HepG2 (cell line): ENCODE results near the gene CDK6. TPM values are rescaled to one million over a fixed set of nuclear protein-coding genes. Genes with fewer than 3 reads are reported as not detected.

Experiments used
- ATAC-seq: fragments of 200-7000 bp; cut with Tn5 transposase; 3 replicates; pipeline ENCODE4 v1.9.1; 2020; ENCODE audit warnings: mild to moderate bottlenecking, moderate library complexity
- BruUV-seq: library from RNA; stranded (reverse); fragments of 400-500 nt; replicated peaks from 2 replicates; lab custom pipeline; 2021; lab: Mats Ljungman, UMichigan
- CTCF ChIA-PET: fragments of 300-600 bp; formaldehyde crosslinking; extraction: SDS; loops from one replicate; lab custom pipeline; 2021; ENCODE audit warnings: low total read pairs, inconsistent platforms, low intra/inter-chr PET ratio; lab: Yijun Ruan, JAX
- POLR2A ChIA-PET: fragments of 350-600 bp; sonication (Branson Sonifier 250); formaldehyde crosslinking; loops from one replicate; lab custom pipeline; 2020; ENCODE audit warnings: antibody characterized with exemption, inconsistent platforms; lab: Yijun Ruan, JAX
- DNase-seq: peaks from one replicate; pipeline ENCODE4 v3.0.0-alpha.2; 2015; ENCODE audit warnings: low spot score
- FAIRE-seq: peaks from 3 replicates; lab custom pipeline; 2011; peaks lifted over from hg19 to GRCh38; lab: Jason Lieb, UNC
- H2AFZ ChIP-seq: one replicate; pipeline ENCODE4 v1.6.1; 2011; ENCODE audit warnings: low read length, inconsistent platforms
- H3K27ac ChIP-seq: fragments of 300-600 bp; 3 replicates; pipeline ENCODE4 v1.8.0; 2011; ENCODE audit warnings: mixed run types, mild to moderate bottlenecking, mixed read lengths, low read length, inconsistent platforms; ENCODE audit not compliant: insufficient read depth; ENCODE audit errors: extremely low read length
- H3K27me3 ChIP-seq, 2 experiments: fragments of 200-600 bp in 1 of 2; 2 replicates in 1 of 2; 3 replicates in 1 of 2; pipeline versions ENCODE4 v1.6.0 to v1.8.0; 2011; ENCODE audit warnings: low read length in 2 of 2, mild to moderate bottlenecking in 2 of 2, moderate library complexity in 2 of 2, inconsistent platforms in 1 of 2; ENCODE audit not compliant: insufficient read depth in 2 of 2, control insufficient read depth in 1 of 2
- H3K36me3 ChIP-seq, 2 experiments: fragments of 200-600 bp in 1 of 2; replicated peaks in 1 of 2; 2 replicates in 1 of 2; 3 replicates in 1 of 2; pipeline versions ENCODE4 v1.5.1 to v1.8.0; 2011; ENCODE audit warnings: low read length in 2 of 2, inconsistent platforms in 1 of 2; ENCODE audit not compliant: insufficient read depth in 2 of 2, control insufficient read depth in 1 of 2
- H3K4me1 ChIP-seq: 2 replicates; pipeline ENCODE4 v1.5.1; 2012; ENCODE audit warnings: low read length, inconsistent platforms; ENCODE audit not compliant: insufficient read depth
- H3K4me2 ChIP-seq: 2 replicates; pipeline ENCODE4 v1.6.0; 2011; ENCODE audit warnings: low read depth, low read length, inconsistent platforms
- H3K4me3 ChIP-seq, 3 experiments: fragments of 200-600 bp in 1 of 3; sonication (generic), shearing (Covaris generic) in 1 of 3; replicated peaks in 1 of 3; 2 replicates each; pipeline ENCODE4 v1.5.1; 2011 to 2016; ENCODE audit warnings: low read length in 3 of 3, inconsistent platforms in 2 of 3, low read depth in 2 of 3, mild to moderate bottlenecking in 2 of 3, control low read depth in 1 of 3, mixed read lengths in 1 of 3; ENCODE audit not compliant: insufficient read depth in 1 of 3
- H3K79me2 ChIP-seq: one replicate; pipeline ENCODE4 v1.6.1; 2011; ENCODE audit warnings: low read length, inconsistent platforms; ENCODE audit not compliant: insufficient read depth
- H3K9ac ChIP-seq: 2 replicates; pipeline ENCODE4 v1.6.0; 2011; ENCODE audit warnings: mild to moderate bottlenecking, low read depth, low read length, inconsistent platforms; ENCODE audit not compliant: insufficient read depth
- H3K9me3 ChIP-seq: 2 replicates; pipeline ENCODE4 v1.5.1; 2012; ENCODE audit warnings: mild to moderate bottlenecking, low read length
- H4K20me1 ChIP-seq: 2 replicates; pipeline ENCODE4 v1.6.0; 2011; ENCODE audit warnings: inconsistent platforms, mild to moderate bottlenecking, low read length, moderate library complexity; ENCODE audit not compliant: insufficient read depth
- CBX5 ChIP-seq: sonication (generic); formaldehyde crosslinking; IDR thresholded peaks from 2 replicates; pipeline ENCODE4 v1.4.0; 2020; ENCODE audit warnings: missing genetic modification reagents, borderline replicate concordance
- CCAR2 ChIP-seq: fragments of 200-400 bp; formaldehyde crosslinking; optimal IDR thresholded peaks from 2 replicates; pipeline ENCODE3; 2018; ENCODE audit warnings: low read depth, mild to moderate bottlenecking, low read length, moderate library complexity
- DMTF1 ChIP-seq: sonication (generic); formaldehyde crosslinking; IDR thresholded peaks from 2 replicates; pipeline ENCODE4 v1.4.0; 2020; ENCODE audit warnings: mild to moderate bottlenecking, missing genetic modification reagents
- DNMT1 ChIP-seq: sonication (generic); formaldehyde crosslinking; IDR thresholded peaks from 2 replicates; pipeline ENCODE4 v1.5.1; 2020; ENCODE audit warnings: mild to moderate bottlenecking, missing genetic modification reagents
- DZIP1 ChIP-seq: sonication (generic); formaldehyde crosslinking; IDR thresholded peaks from 2 replicates; pipeline ENCODE4 v1.5.0; 2020; ENCODE audit warnings: mild to moderate bottlenecking, missing genetic modification reagents
- IKZF1 ChIP-seq: fragments of 450-650 bp; IDR thresholded peaks from 2 replicates; pipeline ENCODE4 v1.7.1; 2016
- KDM2A ChIP-seq: sonication (generic); formaldehyde crosslinking; IDR thresholded peaks from 2 replicates; pipeline ENCODE4 v1.4.0; 2020; ENCODE audit warnings: low read depth, missing genetic modification reagents, borderline replicate concordance
- KLF12 ChIP-seq: sonication (generic); formaldehyde crosslinking; IDR thresholded peaks from 2 replicates; pipeline ENCODE4 v1.4.0; 2020; ENCODE audit warnings: missing genetic modification reagents, borderline replicate concordance
- KLF15 ChIP-seq: sonication (generic); formaldehyde crosslinking; IDR thresholded peaks from 2 replicates; pipeline ENCODE4 v1.8.1; 2023; ENCODE audit warnings: borderline replicate concordance, mild to moderate bottlenecking, inconsistent platforms, missing genetic modification reagents, mixed read lengths
- TFAP4 ChIP-seq: sonication (generic); IDR thresholded peaks from 2 replicates; pipeline ENCODE4 v1.6.1; 2016; ENCODE audit warnings: low read depth, borderline replicate concordance
- ZNF234 ChIP-seq: sonication (generic); formaldehyde crosslinking; conservative IDR thresholded peaks from 2 replicates; pipeline ENCODE4 v1.5.1; 2020; ENCODE audit warnings: mild to moderate bottlenecking, missing genetic modification reagents
- ZNF253 ChIP-seq: sonication (generic); formaldehyde crosslinking; IDR thresholded peaks from 2 replicates; pipeline ENCODE4 v1.8.0; 2022; ENCODE audit warnings: mild to moderate bottlenecking, missing genetic modification reagents, borderline replicate concordance
- ZNF577 ChIP-seq: sonication (generic); formaldehyde crosslinking; IDR thresholded peaks from 2 replicates; pipeline ENCODE4 v1.4.0; 2020; ENCODE audit warnings: mild to moderate bottlenecking, low read depth, missing genetic modification reagents, borderline replicate concordance
- ZNF580 ChIP-seq: IDR thresholded peaks from 2 replicates; pipeline ENCODE4 v1.6.1; 2016; ENCODE audit warnings: low read depth, borderline replicate concordance
- ZSCAN22 ChIP-seq: sonication (generic); formaldehyde crosslinking; IDR thresholded peaks from 2 replicates; pipeline ENCODE4 v1.4.0; 2020; ENCODE audit warnings: mild to moderate bottlenecking, missing genetic modification reagents
- ZXDC ChIP-seq: sonication (generic); formaldehyde crosslinking; IDR thresholded peaks from 2 replicates; pipeline ENCODE4 v1.5.0; 2020; ENCODE audit warnings: mild to moderate bottlenecking, missing genetic modification reagents
- WGBS: methylation state at CpG from one replicate; pipeline ENCODE4 v1.1.6; 2017; ENCODE audit warnings: low lambda C conversion rate; 5-methylcytosine and 5-hydroxymethylcytosine counted together
- in situ Hi-C: cut with HindIII; loops from 2 replicates; pipeline ENCODE4 v1.10.0; 2017; ENCODE audit warnings: low pct_unique_long_range_greater_than_20kb; ENCODE audit not compliant: extremely low pct_ligation_motif_present
- intact Hi-C: fragments of 100-400 bp; cut with micrococcal nuclease; formaldehyde crosslinking; loops from one replicate; pipeline ENCODE4 v1.10.0; 2022; ENCODE audit not compliant: unreplicated experiment
- polyA plus RNA-seq, 8 experiments: library from polyadenylated mRNA; depleted of rRNA in 3 of 8; stranded (reverse) in 7 of 8; unstranded in 1 of 8; fragments of >200 nt; fragmentation: Illumina TruSeq in 4 of 8; extraction: Trizol in 4 of 8; gene quantifications; 2 replicates each; pipeline versions ENCODE4 v1.2.1 to v1.2.3, GENCODE V29; 2011 to 2016; ENCODE audit warnings: low read depth in 4 of 8, missing spikeins in 1 of 8, mixed read lengths in 1 of 8; ENCODE audit not compliant: insufficient read depth in 1 of 8
- total RNA-seq, 5 experiments: library from RNA; depleted of rRNA; stranded (reverse); fragments of >200 nt; fragmentation: Illumina TruSeq; extraction: Trizol; gene quantifications; 2 replicates each; pipeline ENCODE4 v1.2.3, GENCODE V29; 2016; ENCODE audit warnings: low read depth in 1 of 5

The CDK6 gene
- total and polyA plus RNA-seq, 2 of the 13 experiments (the other 11 are each of a cell fraction or from before 2014, with no cell fraction given): 34.6 to 90.8 TPM

- no peak for DNase-seq
- peaks cover 15 to 65% of the 10 kb centered on the region in 2 experiments for H3K36me3 ChIP-seq
- ChIA-PET CTCF (no interaction called here), POLR2A (no interaction called here)
- no peak for ATAC-seq
- no peak overlapping the region for H3K4me2 ChIP-seq
- no peaks in the 10 kb centered on the region for H3K27me3 ChIP-seq
- in situ Hi-C loops: loop anchor here (5.0 to 10.0 kb wide), 2 partner anchors 209 to 431 kb away; no protein-coding TSS in a partner anchor
- H3K27ac ChIP-seq: no peak overlapping the region
- no peaks in the 10 kb centered on the region for H3K79me2 ChIP-seq
- BruUV-seq: no TSS peak
- no peak overlapping the region for H2AFZ ChIP-seq
- intact Hi-C loops: no loop called here
- H3K4me1 ChIP-seq: no peaks in the 10 kb centered on the region
- WGBS: 100% methylated on average over 1 of the region's 1 CpG
- H3K9me3 ChIP-seq: no peaks in the 10 kb centered on the region
- H3K9ac ChIP-seq: no peak overlapping the region
- H3K4me3 ChIP-seq: no peak overlapping the region
- no peak for FAIRE-seq
- peaks cover 7% of the 10 kb centered on the region; the same call in 1 of the 2 replicates for H4K20me1 ChIP-seq
- TF ChIP-seq IKZF1 (no peak), KLF12 (CRISPR knock-in tag) (no peak), ZSCAN22 (no peak), CCAR2 (no peak), DZIP1 (no peak), ZNF234 (CRISPR knock-in tag) (no peak), ZNF580 (CRISPR knock-in tag) (no peak), TFAP4 (no peak), ZNF577 (CRISPR knock-in tag) (no peak), KDM2A (CRISPR knock-in tag) (no peak), ZXDC (no peak), CBX5 (no peak), DNMT1 (no peak), DMTF1 (no peak), KLF15 (CRISPR knock-in tag) (no peak), ZNF253 (CRISPR knock-in tag) (no peak)
Observed at GRCh38 chr7:92623544-92623943, 212.8 kb downstream of the CDK6 start.
